HUES64 (cell line): ENCODE data around the gene DMBT1.

Experiments
- H3K27ac ChIP-seq: 2 replicates; pipeline ENCODE4 v1.7.0; 2013; ENCODE audit warnings: low read depth, low read length, inconsistent platforms
- H3K27me3 ChIP-seq: 2 replicates; pipeline ENCODE4 v1.6.1; 2013; ENCODE audit warnings: mild to moderate bottlenecking, low read length; ENCODE audit not compliant: insufficient read depth
- H3K36me3 ChIP-seq: 2 replicates; pipeline ENCODE4 v1.6.1; 2013; ENCODE audit warnings: mild to moderate bottlenecking, low read length; ENCODE audit not compliant: insufficient read depth
- H3K4me1 ChIP-seq: 2 replicates; pipeline ENCODE4 v1.6.1; 2013; ENCODE audit warnings: mild to moderate bottlenecking, low read length, moderate library complexity; ENCODE audit not compliant: insufficient read depth
- H3K4me3 ChIP-seq: 2 replicates; pipeline ENCODE4 v1.5.1; 2013; ENCODE audit warnings: mild to moderate bottlenecking, low read length, moderate library complexity
- H3K9ac ChIP-seq: 2 replicates; pipeline ENCODE4 v1.6.1; 2013; ENCODE audit warnings: mild to moderate bottlenecking, low read depth, low read length
- H3K9me3 ChIP-seq: 2 replicates; pipeline ENCODE4 v1.6.1; 2013; ENCODE audit warnings: low read depth, low read length; ENCODE audit not compliant: insufficient read depth
- WGBS: fragments of 150-250, 120-280 bp; methylation state at CpG from one replicate; pipeline ENCODE4 v1.1.7; 2013; ENCODE audit warnings: missing lambda C conversion rate; 5-methylcytosine and 5-hydroxymethylcytosine counted together

Gene DMBT1

DNA sequence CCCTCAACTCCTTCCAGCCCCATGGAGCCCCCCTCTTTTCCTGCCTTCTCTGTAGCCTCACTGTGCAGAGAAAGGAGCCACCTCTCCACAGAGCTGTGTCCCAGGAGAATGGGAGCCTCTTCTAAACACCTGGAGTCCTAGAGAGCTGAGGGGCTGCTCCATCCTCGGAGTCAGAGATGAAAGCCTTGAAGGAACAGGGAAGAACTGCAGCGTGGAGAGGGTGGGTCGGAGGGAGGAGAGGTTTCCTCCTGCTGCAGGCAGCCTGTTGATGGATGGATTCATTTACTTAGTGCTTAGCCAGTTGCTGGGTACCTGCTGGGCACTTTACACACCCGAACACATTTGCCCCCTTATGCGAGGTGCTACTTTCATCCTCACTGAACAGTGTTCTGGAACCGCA lies 100.1 kb downstream of the DMBT1 start:
- no peak overlapping the region for H3K4me3 ChIP-seq
- WGBS: 92% methylated on average over 6 of the region's 6 CpGs
- no peaks in the 10 kb centered on the region for H3K4me1 ChIP-seq
- H3K9me3 ChIP-seq: no peaks in the 10 kb centered on the region
- no peaks in the 10 kb centered on the region for H3K36me3 ChIP-seq
- H3K27me3 ChIP-seq: no peaks in the 10 kb centered on the region
- H3K27ac ChIP-seq: no peak overlapping the region
- no peak overlapping the region for H3K9ac ChIP-seq

- 92% methylated on average over 6 of the region's 6 CpGs for whole genome bisulfite sequencing
- Histone ChIP-seq H3K4me3 (no peak overlapping the region), H3K4me1 (no peaks in the 10 kb centered on the region), H3K36me3 (no peaks in the 10 kb centered on the region), H3K9ac (no peak overlapping the region), H3K9me3 (no peaks in the 10 kb centered on the region), H3K27ac (no peak overlapping the region), H3K27me3 (no peaks in the 10 kb centered on the region)
These were observed 101.7 kb downstream of the DMBT1 start for GRCh38 chr10:122662231-122662630.

DNA sequence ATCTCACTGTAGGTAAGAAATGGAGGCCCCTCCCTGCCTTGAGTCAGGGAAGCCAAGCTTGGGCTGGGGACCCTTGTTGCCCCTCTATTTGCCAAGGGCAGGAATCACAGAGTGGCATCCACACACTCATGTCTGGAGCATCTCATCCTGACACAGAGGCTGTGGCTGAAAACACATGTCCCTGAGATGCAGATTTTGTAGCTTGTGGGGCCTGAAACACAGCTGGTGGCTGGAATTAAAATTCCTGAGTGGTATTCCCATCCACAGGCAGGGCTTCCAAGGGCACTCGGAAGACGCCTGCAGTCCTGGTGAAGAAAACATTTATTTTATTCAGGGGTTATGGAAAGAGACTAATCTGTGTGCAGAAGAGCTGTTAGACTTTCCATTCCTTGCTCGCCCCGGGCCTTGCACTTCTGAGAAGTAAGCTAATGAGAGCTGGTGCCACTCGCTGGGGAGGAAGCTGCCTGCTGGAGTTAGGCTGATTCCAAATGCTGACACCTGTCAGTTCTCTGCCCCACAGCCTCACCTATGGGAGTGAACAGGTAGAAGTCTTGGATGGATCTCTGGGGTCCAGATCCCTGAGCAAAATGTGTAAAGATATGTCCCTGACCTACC lies 103.1 kb downstream of the DMBT1 start:
- no peaks in the 10 kb centered on the region for H3K9me3 ChIP-seq
- no peaks in the 10 kb centered on the region for H3K36me3 ChIP-seq
- no peak overlapping the region for H3K4me3 ChIP-seq
- no peak overlapping the region for H3K9ac ChIP-seq
- WGBS: 88% methylated on average over 5 of the region's 5 CpGs
- H3K4me1 ChIP-seq: no peaks in the 10 kb centered on the region
- no peaks in the 10 kb centered on the region for H3K27me3 ChIP-seq
- H3K27ac ChIP-seq: no peak overlapping the region

DNA sequence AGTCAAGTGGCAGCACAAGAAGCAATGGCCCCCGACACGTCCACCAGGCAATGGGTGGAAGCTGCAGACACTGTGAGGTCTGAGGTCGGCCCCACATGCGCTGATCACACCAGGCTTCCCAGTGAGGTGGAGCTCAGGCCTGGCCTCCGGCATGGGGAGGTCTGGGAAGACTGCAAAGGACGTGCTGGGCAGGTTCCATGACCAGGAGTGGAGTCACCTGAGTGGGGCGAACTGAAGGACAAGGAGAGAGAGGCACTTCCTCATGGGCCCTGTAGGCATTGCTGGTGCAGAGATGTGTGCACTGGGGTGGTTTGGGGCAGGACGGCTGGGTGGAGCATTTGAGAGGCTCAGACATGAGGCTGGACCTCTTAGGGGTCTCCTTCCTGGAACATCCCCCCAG lies 103.9 kb downstream of the DMBT1 start:
- H3K4me3 ChIP-seq: no peak overlapping the region
- no peak overlapping the region for H3K27ac ChIP-seq
- no peaks in the 10 kb centered on the region for H3K36me3 ChIP-seq
- 95% methylated on average over 8 of the region's 8 CpGs for WGBS
- no peaks in the 10 kb centered on the region for H3K9me3 ChIP-seq
- H3K4me1 ChIP-seq: no peaks in the 10 kb centered on the region
- H3K27me3 ChIP-seq: no peaks in the 10 kb centered on the region
- no peak overlapping the region for H3K9ac ChIP-seq

- Histone ChIP-seq H3K27me3 (no peaks in the 10 kb centered on the region), H3K4me3 (no peak overlapping the region), H3K9ac (no peak overlapping the region), H3K4me1 (no peaks in the 10 kb centered on the region), H3K27ac (no peak overlapping the region), H3K36me3 (no peaks in the 10 kb centered on the region), H3K9me3 (no peaks in the 10 kb centered on the region)
- WGBS: 88% methylated on average over 7 of the region's 7 CpGs
These were observed 104.8 kb downstream of the DMBT1 start for GRCh38 chr10:122665329-122665860.

DNA sequence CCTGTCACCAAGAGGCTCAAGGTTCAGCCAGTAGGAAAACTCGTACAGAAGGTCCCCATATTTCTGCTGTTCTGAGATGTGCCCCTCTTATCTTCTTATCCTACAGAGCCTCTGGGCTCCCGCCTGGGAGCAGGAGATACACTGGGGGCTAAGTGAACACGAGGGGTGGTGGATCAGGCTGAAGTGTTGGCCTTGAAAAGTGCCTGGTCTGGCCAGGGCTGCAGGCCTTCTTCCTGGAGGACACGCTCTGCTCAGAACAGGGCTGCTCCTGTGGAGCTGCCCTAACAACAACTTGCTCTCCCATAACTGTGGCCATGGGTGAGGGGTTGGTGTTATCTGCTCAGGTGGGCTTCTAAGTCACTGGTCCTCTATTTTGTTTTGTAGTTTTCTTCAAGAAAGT lies 105.4 kb downstream of the DMBT1 start:
- Histone ChIP-seq H3K4me1 (no peaks in the 10 kb centered on the region), H3K9me3 (no peaks in the 10 kb centered on the region), H3K36me3 (no peaks in the 10 kb centered on the region), H3K9ac (no peak overlapping the region), H3K4me3 (no peak overlapping the region), H3K27me3 (no peaks in the 10 kb centered on the region), H3K27ac (no peak overlapping the region)
- 96% methylated on average over 4 of the region's 4 CpGs for WGBS

DNA sequence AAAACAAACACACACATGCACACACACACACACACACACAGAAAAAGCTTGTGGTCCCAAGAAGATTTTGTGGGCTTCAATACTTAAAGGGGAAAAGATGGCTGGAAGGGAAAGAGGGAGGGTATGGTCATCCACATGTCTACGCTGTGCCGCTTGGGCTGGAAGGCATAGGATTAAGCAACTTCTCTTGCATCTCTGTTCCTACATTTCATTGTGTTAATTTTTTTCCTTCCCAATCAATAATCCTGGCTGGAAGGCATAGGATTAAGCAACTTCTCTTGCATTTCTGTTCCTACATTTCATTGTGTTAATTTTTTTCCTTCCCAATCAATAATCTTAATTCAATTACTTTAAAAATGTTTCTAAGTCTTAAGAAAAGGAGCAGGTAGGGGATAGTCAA lies 108.5 kb downstream of the DMBT1 start:
- Histone ChIP-seq H3K9ac (no peak overlapping the region), H3K9me3 (no peaks in the 10 kb centered on the region), H3K27me3 (no peaks in the 10 kb centered on the region), H3K4me3 (no peak overlapping the region), H3K4me1 (no peaks in the 10 kb centered on the region), H3K27ac (no peak overlapping the region), H3K36me3 (no peaks in the 10 kb centered on the region)
- 87% methylated on average over 2 of the region's 2 CpGs for WGBS

- H3K9me3 ChIP-seq: no peaks in the 10 kb centered on the region
- no peaks in the 10 kb centered on the region for H3K27me3 ChIP-seq
- no peak overlapping the region for H3K4me3 ChIP-seq
- no peaks in the 10 kb centered on the region for H3K36me3 ChIP-seq
- H3K9ac ChIP-seq: no peak overlapping the region
- H3K27ac ChIP-seq: no peak overlapping the region
- WGBS: 61% methylated on average over 2 of the region's 2 CpGs
- H3K4me1 ChIP-seq: no peaks in the 10 kb centered on the region
These were observed 109.3 kb downstream of the DMBT1 start for GRCh38 chr10:122669842-122670241.

DNA sequence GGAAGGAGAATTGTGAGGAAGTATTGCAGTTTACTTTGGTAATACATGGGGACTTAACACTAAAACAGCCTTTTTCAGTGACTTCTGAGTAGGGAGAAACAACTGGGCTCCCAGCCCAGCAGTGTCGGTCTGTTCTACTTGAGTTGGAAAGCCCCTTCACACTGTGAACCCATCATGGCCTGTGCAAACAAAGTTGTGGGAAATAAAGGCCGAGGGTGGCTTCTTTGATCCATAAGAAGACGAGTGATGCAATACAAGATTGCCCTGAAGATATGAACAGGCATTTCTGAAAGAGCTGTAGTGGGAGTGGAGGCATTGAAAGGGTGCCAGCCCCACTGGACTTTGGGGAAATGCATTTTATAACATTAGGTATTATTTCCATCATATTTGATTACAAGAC lies 110.8 kb downstream of the DMBT1 start:
- Histone ChIP-seq H3K4me1 (no peaks in the 10 kb centered on the region), H3K4me3 (no peak overlapping the region), H3K27ac (no peak overlapping the region), H3K9me3 (no peaks in the 10 kb centered on the region), H3K9ac (no peak overlapping the region), H3K36me3 (no peaks in the 10 kb centered on the region), H3K27me3 (no peaks in the 10 kb centered on the region)
- 85% methylated on average over 3 of the region's 3 CpGs for WGBS

GRCh38 chr10:122672655-122673054 lies 112.1 kb downstream of the DMBT1 start:
- H3K9ac ChIP-seq: no peak overlapping the region
- 98% methylated on average over 4 of the region's 4 CpGs for WGBS
- H3K4me1 ChIP-seq: no peaks in the 10 kb centered on the region
- no peak overlapping the region for H3K4me3 ChIP-seq
- no peak overlapping the region for H3K27ac ChIP-seq
- no peaks in the 10 kb centered on the region for H3K9me3 ChIP-seq
- H3K36me3 ChIP-seq: no peaks in the 10 kb centered on the region
- H3K27me3 ChIP-seq: no peaks in the 10 kb centered on the region

DNA sequence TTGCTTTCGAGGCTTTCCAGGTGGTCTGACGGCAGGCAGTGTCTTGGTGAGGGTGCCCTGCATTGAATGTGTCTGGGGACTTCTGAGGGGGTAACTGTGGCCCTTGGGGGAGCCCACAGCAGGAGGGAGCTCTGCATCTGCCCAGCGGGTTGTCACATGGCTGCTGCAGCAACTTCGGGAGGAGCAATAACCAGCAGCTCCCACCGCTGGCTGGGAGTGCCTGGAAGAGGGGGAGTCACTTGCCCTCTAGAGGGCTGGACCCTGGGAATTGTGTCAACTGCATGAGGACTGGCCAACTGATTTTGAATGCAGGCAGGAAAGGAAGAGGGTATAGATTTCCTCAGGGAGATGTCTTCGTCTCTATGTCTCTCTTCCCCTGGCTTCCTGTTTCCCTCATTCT lies 112.7 kb downstream of the DMBT1 start:
- H3K27ac ChIP-seq: no peak overlapping the region
- 83% methylated on average over 6 of the region's 6 CpGs for WGBS
- H3K4me3 ChIP-seq: no peak overlapping the region
- H3K9ac ChIP-seq: no peak overlapping the region
- H3K9me3 ChIP-seq: no peaks in the 10 kb centered on the region
- H3K36me3 ChIP-seq: no peaks in the 10 kb centered on the region
- H3K4me1 ChIP-seq: no peaks in the 10 kb centered on the region
- H3K27me3 ChIP-seq: no peaks in the 10 kb centered on the region

DNA sequence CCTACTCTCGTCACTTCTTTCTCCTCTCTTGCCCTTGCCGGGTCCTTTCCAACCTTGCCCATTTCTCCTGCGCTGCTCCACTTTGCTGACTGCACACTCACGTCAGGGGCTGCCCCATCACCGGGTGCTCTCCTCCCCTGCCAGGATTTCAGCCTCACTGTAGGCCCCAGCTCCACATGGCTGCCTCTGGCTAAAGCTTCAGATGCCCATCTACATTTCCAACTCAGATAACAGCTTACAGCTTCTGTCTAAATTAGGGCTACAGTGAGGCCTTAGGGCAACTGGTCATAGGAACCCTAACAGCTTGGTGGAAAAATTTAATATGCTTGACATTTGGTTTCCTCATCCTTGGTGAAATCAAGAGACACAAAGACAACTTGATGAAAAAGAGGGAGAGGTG lies 113.2 kb downstream of the DMBT1 start:
- WGBS: 94% methylated on average over 5 of the region's 5 CpGs
- no peak overlapping the region for H3K27ac ChIP-seq
- H3K27me3 ChIP-seq: no peaks in the 10 kb centered on the region
- no peaks in the 10 kb centered on the region for H3K4me1 ChIP-seq
- H3K9ac ChIP-seq: no peak overlapping the region
- H3K9me3 ChIP-seq: no peaks in the 10 kb centered on the region
- no peaks in the 10 kb centered on the region for H3K36me3 ChIP-seq
- H3K4me3 ChIP-seq: no peak overlapping the region
